NOMO-1 (cell line): ENCODE data around the gene DNAJC24.
"Not testable (repeated sequence)": the region's sequence is repeated elsewhere in the genome, so short reads cannot be mapped to it uniquely, and the experiment has no call there.

Source experiments
- DNase-seq, 2 experiments: peaks; one replicate each; lab custom pipeline; 2025; ENCODE audit not compliant: unreplicated experiment in 2 of 2; lab: John Stamatoyannopoulos, UW

Gene DNAJC24

GRCh38 chr11:31369348-31370329, at the start of gene DNAJC24, which contains the start of gene DCDC1:
Gene DNAJC24, plus strand, starts transcription at chr11:31369860. Its CDS starts 889 bp downstream, at chr11:31370749.
Gene DCDC1, minus strand, starts transcription at chr11:31369739. Its CDS starts 41,459 bp downstream, at chr11:31328280.
- DNase-seq = peak; percentile 88 to 89

GRCh38 chr11:31321494-31321893, 48.2 kb upstream of the DNAJC24 start:
- DNase-seq = not testable (repeated sequence)

- DNase-seq = no peak
These were observed 46.5 kb upstream of the DNAJC24 start for GRCh38 chr11:31323145-31323544.

- no peak for DNase-seq
These were observed 44.5 kb upstream of the DNAJC24 start for GRCh38 chr11:31325160-31325559.

GRCh38 chr11:31326470-31327148, 43.1 kb upstream of the DNAJC24 start:
- no peak for DNase-seq

GRCh38 chr11:31327417-31327816, 42.2 kb upstream of the DNAJC24 start:
- DNase-seq = no peak

GRCh38 chr11:31328697-31329096, 41.0 kb upstream of the DNAJC24 start:
- DNase-seq = no peak

GRCh38 chr11:31337806-31338205, 31.9 kb upstream of the DNAJC24 start:
- no peak for DNase-seq

GRCh38 chr11:31340903-31341572, 28.6 kb upstream of the DNAJC24 start:
- DNase-seq = peak in 1 of 2 experiments; percentile 18

GRCh38 chr11:31351168-31351567, 18.5 kb upstream of the DNAJC24 start:
- no peak for DNase-seq

- DNase-seq = no peak
These were observed 14.5 kb upstream of the DNAJC24 start for GRCh38 chr11:31355131-31355530.

- no peak for DNase-seq
These were observed 13.8 kb upstream of the DNAJC24 start for GRCh38 chr11:31355817-31356216.

- no peak for DNase-seq
These were observed 7.9 kb upstream of the DNAJC24 start for GRCh38 chr11:31361743-31362142.

GRCh38 chr11:31366795-31367194, 2.9 kb upstream of the DNAJC24 start:
- no peak for DNase-seq

- no peak for DNase-seq
These were observed 6.2 kb downstream of the DNAJC24 start for GRCh38 chr11:31375879-31376278.

GRCh38 chr11:31383116-31383515, 13.5 kb downstream of the DNAJC24 start:
- DNase-seq = no peak

GRCh38 chr11:31387379-31387778, 17.7 kb downstream of the DNAJC24 start:
- no peak for DNase-seq

GRCh38 chr11:31397239-31397834, 27.7 kb downstream of the DNAJC24 start:
- DNase-seq = peak in 1 of 2 experiments; percentile 1

GRCh38 chr11:31404614-31405013, 35.0 kb downstream of the DNAJC24 start:
- DNase-seq = no peak

GRCh38 chr11:31408201-31408600, 38.5 kb downstream of the DNAJC24 start:
- no peak for DNase-seq

GRCh38 chr11:31412946-31413345, 43.3 kb downstream of the DNAJC24 start:
- no peak for DNase-seq
